ENCODE results near the gene NDE1.

DNA sequence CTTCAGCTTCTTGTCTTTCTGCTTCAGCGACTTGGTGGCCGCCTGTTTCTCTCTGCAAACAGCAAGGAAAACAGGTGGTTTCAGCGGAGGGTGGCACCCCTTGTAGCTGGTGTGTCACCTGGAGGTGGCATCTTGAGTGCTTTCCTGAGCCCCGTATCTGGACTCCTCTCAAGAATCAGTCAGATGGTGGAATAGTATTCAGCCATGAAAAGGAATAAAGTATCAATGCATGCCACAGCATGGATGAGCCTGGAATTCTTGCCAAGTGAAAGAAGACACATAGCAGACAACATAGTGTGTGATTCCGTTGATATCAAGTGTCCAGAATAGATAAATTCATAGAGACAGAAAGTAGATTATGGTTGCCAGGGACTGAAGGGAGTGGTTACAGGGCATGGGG is 65.2 kb downstream of the NDE1 start:
- TF ChIP-seq, protein P1, sequence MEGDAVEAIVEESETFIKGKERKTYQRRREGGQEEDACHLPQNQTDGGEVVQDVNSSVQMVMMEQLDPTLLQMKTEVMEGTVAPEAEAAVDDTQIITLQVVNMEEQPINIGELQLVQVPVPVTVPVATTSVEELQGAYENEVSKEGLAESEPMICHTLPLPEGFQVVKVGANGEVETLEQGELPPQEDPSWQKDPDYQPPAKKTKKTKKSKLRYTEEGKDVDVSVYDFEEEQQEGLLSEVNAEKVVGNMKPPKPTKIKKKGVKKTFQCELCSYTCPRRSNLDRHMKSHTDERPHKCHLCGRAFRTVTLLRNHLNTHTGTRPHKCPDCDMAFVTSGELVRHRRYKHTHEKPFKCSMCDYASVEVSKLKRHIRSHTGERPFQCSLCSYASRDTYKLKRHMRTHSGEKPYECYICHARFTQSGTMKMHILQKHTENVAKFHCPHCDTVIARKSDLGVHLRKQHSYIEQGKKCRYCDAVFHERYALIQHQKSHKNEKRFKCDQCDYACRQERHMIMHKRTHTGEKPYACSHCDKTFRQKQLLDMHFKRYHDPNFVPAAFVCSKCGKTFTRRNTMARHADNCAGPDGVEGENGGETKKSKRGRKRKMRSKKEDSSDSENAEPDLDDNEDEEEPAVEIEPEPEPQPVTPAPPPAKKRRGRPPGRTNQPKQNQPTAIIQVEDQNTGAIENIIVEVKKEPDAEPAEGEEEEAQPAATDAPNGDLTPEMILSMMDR (IDR thresholded peaks at IDR 0.05; ENCODE audit: insufficient read depth, low read length, poor library complexity, severe bottlenecking) = no peak
- TF ChIP-seq EZH2phosphoT487 (conservative IDR thresholded peaks at IDR 0.05; ENCODE audit: low read length) = no peak
